Ammon's horn (tissue), 1 donor: ENCODE measurements around the gene GSPT1.
"Not testable (repeated sequence)": the region's sequence is repeated elsewhere in the genome, so short reads cannot be mapped to it uniquely, and the experiment has no call there.

ENCODE experiments used
- DNase-seq: peaks from one replicate; pipeline ENCODE4 v3.0.0-alpha.2; 2016; ENCODE audit warnings: low spot score

Gene GSPT1

DNA sequence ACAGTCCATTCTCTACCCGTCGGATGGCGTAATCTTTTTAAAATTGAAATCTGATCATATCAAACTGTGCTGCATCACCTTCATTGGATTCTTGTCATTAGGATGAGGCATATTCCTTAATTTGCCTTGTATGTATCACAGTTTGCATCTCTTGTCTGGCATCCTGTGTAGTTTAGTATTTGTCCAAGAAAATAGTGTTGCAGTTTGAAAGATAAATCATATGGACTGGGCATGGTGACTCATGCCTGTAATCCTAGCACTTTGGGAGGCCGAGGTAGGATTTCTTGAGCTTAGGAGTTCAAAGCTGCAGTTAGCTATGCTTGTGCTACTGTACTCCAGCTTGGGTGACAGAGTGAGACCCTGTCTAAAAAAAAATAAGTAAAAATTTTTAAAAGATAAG lies 58.6 kb downstream of the GSPT1 start:
- no peak for DNase-seq

DNA sequence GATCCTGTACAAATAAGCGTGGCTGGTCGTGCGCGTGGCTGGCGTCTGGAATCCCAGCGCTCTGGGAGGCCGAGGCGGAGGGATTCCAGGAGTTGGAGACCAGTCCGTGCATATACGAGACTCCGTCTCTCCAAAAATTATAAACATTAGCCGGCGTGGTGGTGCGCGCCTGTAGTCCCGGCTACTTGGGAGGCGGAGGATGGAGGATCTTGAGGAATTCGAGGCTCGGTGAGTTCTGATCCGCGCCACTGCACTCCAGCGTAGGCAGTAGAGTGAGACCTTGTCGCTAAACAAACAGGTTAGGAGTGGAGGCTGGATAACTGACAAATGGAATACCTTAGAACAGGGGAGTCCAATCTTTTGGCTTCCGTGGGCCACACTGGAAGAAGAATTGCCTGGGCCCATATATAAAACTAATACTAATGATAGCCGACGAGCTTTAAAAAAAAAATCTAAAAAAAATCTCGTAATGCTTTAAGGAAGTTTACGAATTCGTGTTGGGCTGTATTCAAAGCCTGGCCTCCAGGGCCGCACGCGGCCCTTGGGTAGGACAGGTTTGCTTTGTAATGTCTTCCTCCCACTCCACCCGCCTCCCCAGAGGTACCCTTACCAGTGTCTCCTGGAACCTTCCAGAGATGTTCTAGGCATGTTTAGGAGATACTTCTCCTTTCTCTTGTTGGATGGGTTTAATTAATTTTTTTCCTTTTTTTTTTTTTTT lies 63.5 kb downstream of the GSPT1 start:
- DNase-seq: no peak

- DNase-seq: peak; percentile 94
Measured at GRCh38 chr16:11851294-11852091, 64.3 kb downstream of the GSPT1 start, which contains the start of gene RSL1D1. TSS of gene RSL1D1 (minus strand) at chr16:11851542. CDS start at chr16:11851512, 30 bp downstream.

DNA sequence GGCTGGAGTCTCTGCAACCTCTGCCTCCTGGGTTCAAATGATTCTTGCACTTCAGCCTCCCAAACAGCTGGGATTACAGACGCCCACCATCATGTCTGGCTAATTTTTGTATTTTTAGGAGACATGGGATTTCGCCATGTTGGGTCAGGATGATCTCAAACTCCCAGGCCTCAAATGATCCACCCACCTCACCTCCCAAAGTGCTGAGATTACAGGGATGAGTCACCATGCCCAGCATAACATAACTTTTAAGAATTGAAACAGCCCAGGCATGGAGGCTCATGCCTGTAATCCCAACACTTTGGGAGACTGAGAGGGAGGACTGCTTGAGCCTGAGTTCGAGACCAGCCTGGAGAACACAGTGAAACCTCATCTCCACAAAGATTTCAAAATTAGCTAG lies 66.9 kb downstream of the GSPT1 start:
- DNase-seq: no peak

- no peak for DNase-seq
Measured at GRCh38 chr16:11844499-11844898, 71.3 kb downstream of the GSPT1 start.

- no peak for DNase-seq
Measured at GRCh38 chr16:11843861-11844260, 71.9 kb downstream of the GSPT1 start.

GRCh38 chr16:11843206-11843605 lies 72.5 kb downstream of the GSPT1 start:
- DNase-seq: no peak

DNA sequence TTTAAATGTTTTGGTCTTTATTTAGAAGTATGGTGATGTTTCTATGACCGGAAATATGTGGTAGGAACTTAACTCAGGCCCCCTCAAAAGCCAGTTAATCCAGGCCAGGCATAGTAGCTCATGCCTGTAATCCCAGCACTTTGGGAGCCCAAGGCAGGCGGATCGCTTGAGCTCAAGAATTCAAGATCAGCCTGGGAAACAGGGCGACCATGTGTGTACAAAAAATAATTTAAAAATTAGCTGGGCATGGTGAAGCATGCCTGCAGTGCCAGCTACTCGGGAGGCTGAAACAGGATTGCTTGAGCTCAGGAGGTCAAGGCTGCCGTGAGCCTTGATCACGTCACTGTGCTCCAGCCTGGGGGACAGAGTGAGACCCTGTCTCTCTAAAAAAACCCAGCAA lies 74.7 kb downstream of the GSPT1 start:
- no peak for DNase-seq

DNA sequence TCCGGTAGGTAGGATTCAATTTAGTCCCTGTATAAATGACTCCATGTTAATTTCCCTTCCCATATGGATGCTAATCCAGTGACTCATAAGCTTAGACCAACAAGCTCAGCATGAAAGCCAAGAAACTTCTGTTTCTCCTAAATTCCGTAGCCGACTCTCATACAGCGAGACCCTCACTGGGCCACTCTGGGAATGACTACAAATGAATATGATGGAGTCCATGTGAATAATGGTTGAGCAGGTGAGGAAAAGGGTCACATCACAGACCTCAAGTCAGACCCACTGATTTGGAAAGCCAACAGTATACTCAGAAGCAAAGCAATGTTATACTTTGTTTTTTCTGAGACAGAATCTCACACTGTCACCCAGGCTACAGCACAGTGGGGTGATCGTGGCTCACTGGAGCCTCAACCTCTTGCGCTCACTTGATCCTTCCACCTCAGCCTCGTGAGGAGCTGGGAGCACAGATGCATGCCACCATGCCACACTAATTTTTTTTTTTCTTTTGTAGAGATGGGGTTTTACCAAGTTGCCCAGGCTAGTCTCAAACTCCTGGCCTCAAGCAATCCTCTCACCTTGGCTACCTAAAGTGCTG lies 79.0 kb downstream of the GSPT1 start:
- DNase-seq: no peak

DNA sequence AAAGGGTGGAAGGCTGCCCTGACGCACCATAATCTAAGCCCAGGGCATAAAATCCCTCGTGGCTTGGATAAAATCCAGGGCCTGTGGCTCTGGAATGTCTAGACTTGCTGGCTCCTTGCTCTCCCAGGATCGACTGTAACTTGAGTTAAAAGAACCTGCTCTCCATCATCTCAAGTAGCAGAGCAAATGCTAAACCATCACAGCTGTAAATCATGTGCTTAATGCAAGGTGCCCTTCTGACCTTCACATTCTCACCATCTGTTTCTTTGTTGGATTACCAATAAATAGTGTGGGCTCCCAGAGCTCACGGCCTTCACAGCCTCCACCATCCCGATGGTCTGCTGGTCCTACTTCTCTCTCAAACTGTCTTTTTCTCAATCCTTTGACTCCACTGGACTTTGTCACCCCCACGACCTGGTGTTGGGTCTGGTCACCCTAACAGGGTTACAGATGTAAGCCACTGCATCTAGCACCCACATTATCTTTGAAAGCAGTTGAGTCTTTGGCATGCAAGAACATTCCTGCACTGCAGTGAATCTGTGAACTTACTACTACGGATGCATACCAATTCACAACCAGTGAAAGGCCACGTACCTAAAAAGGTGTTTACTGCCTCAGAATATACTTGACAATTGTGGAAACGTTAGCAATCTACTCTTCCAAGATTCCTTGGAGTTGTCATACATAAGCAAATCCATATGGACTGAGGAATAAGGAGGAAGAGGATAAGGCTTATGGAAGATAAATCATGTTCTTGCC lies 79.7 kb downstream of the GSPT1 start:
- no peak for DNase-seq

- DNase-seq: no peak
Measured at GRCh38 chr16:11835309-11835708, 80.4 kb downstream of the GSPT1 start.

DNA sequence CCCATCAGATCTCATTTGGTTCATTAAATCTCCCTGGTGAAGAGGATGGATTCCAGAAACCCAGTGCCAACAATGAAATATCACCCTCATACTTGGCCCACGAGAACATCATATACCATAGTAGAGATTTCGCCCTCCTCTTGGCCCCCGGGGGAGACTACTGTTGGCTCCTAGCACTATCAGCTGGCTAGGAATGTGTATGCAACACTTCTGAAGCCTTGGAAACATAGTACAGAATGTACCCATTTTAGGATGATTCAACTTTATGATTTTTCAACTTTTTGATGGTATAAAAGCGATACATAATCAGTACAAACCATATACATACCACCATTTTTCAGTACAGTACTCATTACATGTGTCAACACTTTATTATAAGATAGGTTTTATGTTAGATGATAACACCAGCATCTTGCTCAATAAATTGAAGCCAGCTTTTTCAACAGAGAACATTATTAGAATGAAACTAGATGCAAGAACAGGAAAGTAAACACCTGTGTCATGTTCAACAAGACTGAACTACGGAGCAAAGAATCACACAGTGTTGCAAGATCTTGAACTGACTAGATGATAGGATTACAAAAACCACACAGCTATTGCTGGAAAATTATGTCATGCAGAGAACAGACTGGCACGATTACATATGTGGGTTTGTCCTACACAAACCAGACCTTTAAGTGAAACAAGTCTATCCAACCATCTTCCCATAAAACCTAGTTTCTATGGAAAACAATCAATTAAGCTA lies 81.6 kb downstream of the GSPT1 start:
- DNase-seq: no peak

DNA sequence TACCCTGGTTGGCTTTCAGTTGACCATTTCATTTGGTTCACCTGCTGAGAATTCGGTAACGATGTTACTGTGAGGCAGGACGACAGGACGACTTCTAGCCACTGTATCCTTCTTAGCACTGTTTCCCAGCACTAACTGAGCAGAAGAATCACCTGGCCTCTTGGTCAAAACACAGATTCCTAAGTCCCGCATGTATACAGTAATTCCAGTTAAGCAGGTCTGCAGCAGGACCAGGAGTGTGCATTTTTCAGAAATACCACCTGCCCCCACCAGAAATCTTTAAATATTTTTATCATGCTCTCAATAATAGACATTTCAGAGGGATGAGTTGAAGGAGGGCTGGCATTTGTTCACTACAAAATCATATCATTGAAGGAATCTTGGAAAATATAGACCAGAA lies 87.1 kb downstream of the GSPT1 start:
- DNase-seq: no peak

- DNase-seq: not testable (repeated sequence)
Measured at GRCh38 chr16:11825520-11826165, 90.1 kb downstream of the GSPT1 start.

DNA sequence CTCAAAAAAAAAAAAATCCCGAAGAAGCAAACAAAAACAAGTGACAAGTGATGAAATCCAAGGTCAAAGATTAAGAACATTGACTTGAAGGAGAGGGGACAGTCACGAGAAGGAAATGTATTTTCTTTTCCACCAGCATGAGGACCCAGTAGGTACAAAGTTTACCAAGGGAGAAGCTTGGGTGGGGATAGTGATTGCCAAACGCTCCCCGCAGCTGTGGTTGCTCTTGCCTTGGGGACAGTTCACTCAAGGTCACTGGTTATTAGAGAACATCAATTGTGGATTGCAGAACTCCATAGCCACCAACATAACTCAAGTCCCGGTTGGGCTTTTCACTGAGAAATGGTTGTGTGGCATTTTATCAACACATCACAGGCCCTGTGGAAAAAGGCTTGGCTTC lies 91.4 kb downstream of the GSPT1 start:
- DNase-seq: peak; percentile 12

DNA sequence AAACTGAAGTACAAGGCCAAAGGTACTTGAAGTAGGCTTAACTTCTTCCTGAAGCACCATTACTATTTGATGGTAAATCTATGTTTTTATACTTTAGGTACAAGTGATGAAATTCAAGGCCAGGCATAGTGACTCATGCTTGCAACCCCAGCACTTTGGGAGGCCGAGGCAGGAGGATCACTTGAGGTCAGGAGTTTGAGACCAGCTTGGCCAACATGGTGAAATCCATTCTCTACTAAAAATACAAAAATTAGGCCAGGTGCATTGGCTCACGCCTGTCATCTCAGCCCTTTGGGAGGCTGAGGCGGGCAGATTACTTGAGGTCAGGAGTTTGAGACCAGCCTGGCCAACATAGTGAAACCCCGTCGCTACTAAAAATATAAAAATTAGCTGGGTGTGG lies 92.1 kb downstream of the GSPT1 start:
- not testable (repeated sequence) for DNase-seq

DNA sequence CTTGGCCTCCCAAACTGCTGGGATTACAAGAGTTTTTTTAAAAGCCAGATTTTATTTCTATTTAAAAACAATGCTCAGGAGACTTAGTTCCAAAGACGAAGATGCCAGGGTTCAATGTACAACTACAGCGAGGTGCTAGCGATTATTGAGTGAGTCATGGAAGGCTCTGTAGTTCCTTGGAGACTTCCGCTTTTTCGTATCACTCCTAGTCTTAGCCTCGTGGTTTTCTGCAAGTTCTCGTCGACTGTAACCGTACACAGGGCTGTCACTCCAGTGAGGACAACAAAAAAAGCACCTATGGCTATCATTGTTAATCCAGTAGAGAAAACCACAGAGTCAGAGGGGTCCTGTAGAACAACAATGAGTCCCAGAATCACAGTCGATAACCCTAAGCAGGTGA lies 96.0 kb downstream of the GSPT1 start:
- DNase-seq: no peak

GRCh38 chr16:11818970-11819369 lies 96.8 kb downstream of the GSPT1 start:
- DNase-seq: not testable (repeated sequence)
